Measurements from ENCODE around the gene KRTAP27-1. TPM values are rescaled to one million over a fixed set of nuclear protein-coding genes. Genes with fewer than 3 reads are reported as not detected.
A peak's percentile ranks its signal among the peaks of the same experiment; 100 is the strongest.

Gene KRTAP27-1
- total RNA-seq (2014; rRNA removed; shearing (Covaris generic)): not detected in 2 replicates

- DNase-seq (ENCODE audit: low spot score): no peak
Observed at GRCh38 chr21:30337276-30337744, at the start of gene KRTAP27-1. Gene KRTAP27-1 (minus strand): TSS chr21:30337694. CDS start chr21:30337668, 26 bp downstream.

GRCh38 chr21:30382201-30382600, 44.7 kb upstream of the KRTAP27-1 start:
- no peak for DNase-seq (ENCODE audit: low spot score)

- no peak for DNase-seq (ENCODE audit: low spot score)
Observed at GRCh38 chr21:30372139-30372770, 34.8 kb upstream of the KRTAP27-1 start, which contains the start of gene KRTAP13-2. Gene KRTAP13-2 (minus strand): TSS chr21:30372271. CDS start chr21:30372213, 58 bp downstream.

GRCh38 chr21:30355906-30356305, 18.4 kb upstream of the KRTAP27-1 start:
- no peak for DNase-seq (ENCODE audit: low spot score)

GRCh38 chr21:30354308-30355005, 17.0 kb upstream of the KRTAP27-1 start:
- no peak for DNase-seq (ENCODE audit: low spot score)

- DNase-seq (ENCODE audit: low spot score): no peak
Observed at GRCh38 chr21:30351534-30351933, 14.0 kb upstream of the KRTAP27-1 start.

- no peak for DNase-seq (ENCODE audit: low spot score)
Observed at GRCh38 chr21:30349572-30349971, 12.1 kb upstream of the KRTAP27-1 start.

- DNase-seq (ENCODE audit: low spot score): no peak
Observed at GRCh38 chr21:30348506-30348905, 11.0 kb upstream of the KRTAP27-1 start, which contains the start of gene KRTAP23-1. Gene KRTAP23-1 (minus strand): TSS chr21:30348606. CDS start chr21:30348606, 0 bp downstream.

- DNase-seq (ENCODE audit: low spot score): no peak
Observed at GRCh38 chr21:30345014-30345413, 7.5 kb upstream of the KRTAP27-1 start.

GRCh38 chr21:30340714-30341573, 3.5 kb upstream of the KRTAP27-1 start:
- DNase-seq (ENCODE audit: low spot score): peak; percentile 42

- DNase-seq (ENCODE audit: low spot score): no peak
Observed at GRCh38 chr21:30338717-30339116, 1.2 kb upstream of the KRTAP27-1 start.

- DNase-seq (ENCODE audit: low spot score): no peak
Observed at GRCh38 chr21:30337772-30338171, 278 bp upstream of the KRTAP27-1 start.

- DNase-seq (ENCODE audit: low spot score): no peak
Observed at GRCh38 chr21:30336596-30336995, 898 bp downstream of the KRTAP27-1 start.

- no peak for DNase-seq (ENCODE audit: low spot score)
Observed at GRCh38 chr21:30333736-30334135, 3.8 kb downstream of the KRTAP27-1 start.

GRCh38 chr21:30332681-30333080, 4.8 kb downstream of the KRTAP27-1 start:
- no peak for DNase-seq (ENCODE audit: low spot score)

GRCh38 chr21:30329203-30329875, 8.2 kb downstream of the KRTAP27-1 start:
- DNase-seq (ENCODE audit: low spot score): no peak

GRCh38 chr21:30326390-30326789, 11.1 kb downstream of the KRTAP27-1 start:
- DNase-seq (ENCODE audit: low spot score): no peak

- DNase-seq (ENCODE audit: low spot score): no peak
Observed at GRCh38 chr21:30320215-30320614, 17.3 kb downstream of the KRTAP27-1 start, which contains the start of gene KRTAP26-1. Gene KRTAP26-1 (minus strand): TSS chr21:30320315. CDS start chr21:30320035, 280 bp downstream.

- no peak for DNase-seq (ENCODE audit: low spot score)
Observed at GRCh38 chr21:30315701-30316100, 21.8 kb downstream of the KRTAP27-1 start.

- no peak for DNase-seq (ENCODE audit: low spot score)
Observed at GRCh38 chr21:30306884-30307283, 30.6 kb downstream of the KRTAP27-1 start.

- DNase-seq (ENCODE audit: low spot score): no peak
Observed at GRCh38 chr21:30305136-30305535, 32.4 kb downstream of the KRTAP27-1 start.
